CD8-positive, alpha-beta memory T cell (primary cell): ENCODE data around the gene TBC1D3B. TPM values are rescaled to one million over a fixed set of nuclear protein-coding genes. Genes with fewer than 3 reads are reported as not detected.
"Not testable (repeated sequence)": the region's sequence is repeated elsewhere in the genome, so short reads cannot be mapped to it uniquely, and the experiment has no call there.

Experiments used
- CTCF ChIA-PET: fragments of 350-600 bp; sonication (Branson Sonifier 250); formaldehyde crosslinking; loops from one replicate; lab custom pipeline; 2021; ENCODE audit warnings: antibody characterized with exemption; lab: Charles Lee
- POLR2A ChIA-PET: fragments of 350-600 bp; sonication (Branson Sonifier 250); formaldehyde crosslinking; loops from one replicate; lab custom pipeline; 2021; ENCODE audit warnings: antibody characterized with exemption; lab: Charles Lee
- DNase-seq, 5 donors: peaks; one replicate each; pipeline versions ENCODE4 v3.0.0 to v3.0.0-alpha.2; 2020 to 2022; ENCODE audit warnings: mixed read lengths in 1 of 5
- H3K27ac ChIP-seq: one replicate; pipeline ENCODE4 v1.7.0; 2013; ENCODE audit warnings: low read depth, mild to moderate bottlenecking, low read length, moderate library complexity
- H3K27me3 ChIP-seq: 2 replicates; pipeline ENCODE4 v1.7.0; 2013; ENCODE audit warnings: low read length, mild to moderate bottlenecking; ENCODE audit not compliant: insufficient read depth, poor library complexity, severe bottlenecking
- H3K36me3 ChIP-seq: 2 replicates; pipeline ENCODE4 v1.7.0; 2013; ENCODE audit warnings: mild to moderate bottlenecking, low read length, moderate library complexity; ENCODE audit not compliant: insufficient read depth
- H3K4me1 ChIP-seq: 2 replicates; pipeline ENCODE4 v1.7.0; 2013; ENCODE audit warnings: mild to moderate bottlenecking, low read length, moderate library complexity; ENCODE audit not compliant: insufficient read depth
- H3K4me3 ChIP-seq: 2 replicates; pipeline ENCODE4 v1.7.0; 2013; ENCODE audit warnings: mild to moderate bottlenecking, low read length
- H3K9me3 ChIP-seq: 2 replicates; pipeline ENCODE4 v1.7.0; 2013; ENCODE audit warnings: mild to moderate bottlenecking, low read length
- H3K27ac Mint-ChIP-seq, 8 donors: one replicate each; pipeline ENCODE4 v1.8.0; 2020 to 2021; ENCODE audit warnings: mixed read lengths in 8 of 8, mild to moderate bottlenecking in 6 of 8, inconsistent platforms in 3 of 8, moderate library complexity in 3 of 8
- H3K27me3 Mint-ChIP-seq, 2 donors: one replicate each; pipeline ENCODE4 v1.8.0; 2020 to 2021; ENCODE audit warnings: mixed read lengths in 2 of 2, mild to moderate bottlenecking in 1 of 2, moderate library complexity in 1 of 2
- H3K36me3 Mint-ChIP-seq, 3 donors: one replicate each; pipeline ENCODE4 v1.8.0; 2020 to 2021; ENCODE audit warnings: mixed read lengths in 3 of 3, inconsistent platforms in 1 of 3, mild to moderate bottlenecking in 1 of 3
- H3K4me1 Mint-ChIP-seq, 3 donors: one replicate each; pipeline ENCODE4 v1.8.0; 2020 to 2021; ENCODE audit warnings: mixed read lengths in 3 of 3, inconsistent platforms in 1 of 3, mild to moderate bottlenecking in 1 of 3
- H3K4me3 Mint-ChIP-seq, 7 donors: one replicate each; pipeline ENCODE4 v1.8.0; 2020 to 2021; ENCODE audit warnings: mixed read lengths in 7 of 7, mild to moderate bottlenecking in 6 of 7, moderate library complexity in 4 of 7, inconsistent platforms in 2 of 7
- H3K9me3 Mint-ChIP-seq, 5 donors: one replicate each; pipeline ENCODE4 v1.8.0; 2020 to 2022; ENCODE audit warnings: mixed read lengths in 5 of 5, mild to moderate bottlenecking in 3 of 5, moderate library complexity in 2 of 5, inconsistent platforms in 1 of 5
- polyA plus RNA-seq: library from polyadenylated mRNA; unstranded; fragments of 300-500 nt; fragmentation: Illumina TruSeq; gene quantifications from one replicate; pipeline ENCODE4 v1.2.3, GENCODE V29; 2021
- total RNA-seq, 2 experiments: library from RNA; stranded (reverse); gene quantifications; one replicate each; pipeline ENCODE4 v1.2.3, GENCODE V29; 2021

Gene TBC1D3B
- total and polyA plus RNA-seq, 3 experiments from 2014 or later = 0.49 to 4.4 (median 3.3) TPM

DNA sequence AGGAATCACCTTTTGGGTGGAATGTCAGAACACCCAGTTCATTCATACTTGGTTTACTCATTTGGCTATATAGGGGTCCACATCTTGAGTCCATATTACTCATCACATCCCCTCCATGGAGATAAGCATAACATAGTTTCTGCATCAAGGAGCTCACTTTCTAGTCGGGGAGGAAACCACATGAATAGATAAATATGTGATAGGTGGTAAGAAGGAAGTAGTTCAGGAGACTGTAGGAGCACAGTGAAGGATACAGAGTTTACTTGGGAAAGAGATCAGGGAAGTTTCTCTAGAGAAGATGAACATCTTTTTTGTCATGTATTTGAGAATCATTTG is 30.0 kb upstream of the TBC1D3B start:
- not testable (repeated sequence) for H3K27ac ChIP-seq, DNase-seq, H3K27me3 ChIP-seq, H3K4me3 ChIP-seq, H3K9me3 Mint-ChIP-seq, H3K36me3 Mint-ChIP-seq, H3K9me3 ChIP-seq, H3K27me3 Mint-ChIP-seq, H3K36me3 ChIP-seq
- Mint-ChIP-seq H3K4me1 (peaks cover 51 to 78% (median 68%) of the 10 kb centered on the region in 3 donors), H3K4me3 (peak overlapping the region in 4 of 7 donors; percentile 10 to 53 (median 41)), H3K27ac (peak overlapping the region in 6 of 8 donors; percentile 5 to 81 (median 57))
- CTCF ChIA-PET = interaction anchor here (1.0 kb wide), 1 partner anchor 20 kb away, joined by 3 read pairs; no protein-coding TSS in a partner anchor
- POLR2A ChIA-PET = interaction anchor here (1.0 kb wide), 1 partner anchor 15 kb away, joined by 3 read pairs; no protein-coding TSS in a partner anchor
- H3K4me1 ChIP-seq = peaks cover 42% of the 10 kb centered on the region

DNA sequence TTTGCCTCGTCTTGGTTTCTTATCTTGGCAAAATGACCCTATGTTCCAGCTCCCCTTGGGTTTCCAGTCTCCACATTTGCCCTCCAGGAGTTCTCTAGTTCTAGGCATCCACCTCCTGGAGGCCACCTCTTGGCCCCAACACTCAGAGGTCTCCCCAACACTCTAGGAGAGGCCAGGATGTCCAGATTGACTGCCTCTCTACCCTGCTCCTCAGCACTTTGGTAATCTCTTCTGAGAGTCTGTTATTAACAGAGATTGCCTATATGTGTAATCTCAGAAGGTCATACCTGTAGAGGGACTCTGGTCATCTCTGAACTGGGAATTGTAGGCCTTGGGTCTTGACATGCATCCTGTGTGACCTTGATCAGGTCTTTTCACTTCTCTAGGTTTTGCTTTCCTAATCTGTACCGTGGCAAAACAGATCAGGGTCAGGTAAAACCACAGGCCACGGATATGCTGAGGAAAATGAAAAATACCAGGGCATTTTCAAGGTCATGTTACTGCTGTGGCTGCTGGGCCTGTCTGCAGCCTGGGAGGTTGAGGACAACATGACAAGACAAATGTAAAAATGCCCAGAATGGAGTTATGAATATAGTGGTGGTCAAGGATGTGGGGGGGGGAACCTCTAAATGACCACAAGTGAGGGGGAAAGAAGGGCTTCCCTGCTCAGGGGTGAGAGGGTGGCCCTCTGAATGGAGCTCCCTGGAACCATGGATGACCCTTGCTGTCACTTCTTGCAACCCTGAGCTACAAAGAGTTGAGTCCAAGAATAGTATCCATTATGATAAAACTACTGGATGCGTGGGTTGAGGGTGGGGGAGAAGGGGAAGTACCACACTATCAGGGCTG is 29.4 kb upstream of the TBC1D3B start:
- Mint-ChIP-seq H3K27me3 (peaks cover 0 to 1% of the 10 kb centered on the region in 2 donors), H3K4me1 (peaks cover 51 to 79% (median 69%) of the 10 kb centered on the region in 3 donors), H3K9me3 (no peaks in the 10 kb centered on the region), H3K36me3 (no peaks in the 10 kb centered on the region), H3K4me3 (peak overlapping the region in 5 of 7 donors; percentile 10 to 53 (median 52)), H3K27ac (peak overlapping the region in 7 of 8 donors; percentile 37 to 84 (median 59))
- Histone ChIP-seq H3K27ac (no peak overlapping the region), H3K27me3 (no peaks in the 10 kb centered on the region), H3K4me3 (no peak overlapping the region), H3K9me3 (no peaks in the 10 kb centered on the region), H3K4me1 (peaks cover 42% of the 10 kb centered on the region), H3K36me3 (no peaks in the 10 kb centered on the region)
- CTCF ChIA-PET = interaction anchor here (1.0 kb wide), 1 partner anchor 20 kb away, joined by 3 read pairs; no protein-coding TSS in a partner anchor
- POLR2A ChIA-PET = interaction anchor here (1.0 to 1.2 kb wide), 2 partner anchors 13 to 15 kb away, joined by 3 read pairs; no protein-coding TSS in a partner anchor
- no peak for DNase-seq

- H3K9me3 Mint-ChIP-seq = no peaks in the 10 kb centered on the region
- peak overlapping the region in 3 of 7 donors; percentile 4 to 51 (median 10) for H3K4me3 Mint-ChIP-seq
- no peak overlapping the region for H3K4me3 ChIP-seq
- H3K36me3 Mint-ChIP-seq = no peaks in the 10 kb centered on the region
- H3K4me1 Mint-ChIP-seq = peaks cover 48 to 78% (median 69%) of the 10 kb centered on the region in 3 donors
- H3K27me3 Mint-ChIP-seq = peaks cover 0 to 3% of the 10 kb centered on the region in 2 donors
- DNase-seq = no peak
- no peak overlapping the region for H3K27ac ChIP-seq
- peaks cover 36% of the 10 kb centered on the region for H3K4me1 ChIP-seq
- H3K27ac Mint-ChIP-seq = peak overlapping the region in 6 of 8 donors; percentile 37 to 84 (median 72)
- no peaks in the 10 kb centered on the region for H3K36me3 ChIP-seq
- no peaks in the 10 kb centered on the region for H3K9me3 ChIP-seq
- POLR2A ChIA-PET = interaction anchor here (1.2 kb wide), 1 partner anchor 12 kb away, joined by 3 read pairs; no protein-coding TSS in a partner anchor
- H3K27me3 ChIP-seq = no peaks in the 10 kb centered on the region
- CTCF ChIA-PET = interaction anchor here (1.4 kb wide), 1 partner anchor 278 kb away, joined by 3 read pairs; no protein-coding TSS in a partner anchor
Observed at GRCh38 chr17:36204724-36205500, 28.5 kb upstream of the TBC1D3B start.

DNA sequence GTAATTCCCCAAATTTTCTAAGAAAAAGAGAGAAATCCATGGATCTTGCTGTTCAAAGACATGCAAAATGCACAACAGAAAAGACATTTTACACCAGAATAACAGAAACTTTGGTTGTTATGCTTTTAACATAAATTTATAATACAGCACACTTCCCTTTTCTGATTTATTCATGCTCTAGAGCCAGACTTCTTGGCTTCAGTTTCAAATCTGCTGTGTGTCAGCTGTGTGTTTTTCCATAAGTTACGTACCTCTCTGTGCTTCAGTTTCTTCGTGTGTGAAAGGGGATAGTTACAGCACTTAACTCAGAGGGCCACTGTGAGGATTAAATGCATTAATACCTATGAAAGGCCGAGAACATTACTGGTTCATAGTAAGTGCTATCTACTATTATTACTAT is 26.9 kb upstream of the TBC1D3B start:
- Histone ChIP-seq H3K27ac (no peak overlapping the region), H3K9me3 (no peaks in the 10 kb centered on the region), H3K27me3 (no peaks in the 10 kb centered on the region), H3K4me3 (no peak overlapping the region), H3K36me3 (no peaks in the 10 kb centered on the region), H3K4me1 (peaks cover 44% of the 10 kb centered on the region)
- H3K27me3 Mint-ChIP-seq = peaks cover 0 to 3% of the 10 kb centered on the region in 2 donors
- peak overlapping the region; percentile 81 to 96 (median 92) for H3K27ac Mint-ChIP-seq
- peak overlapping the region in 6 of 7 donors; percentile 58 to 73 (median 62) for H3K4me3 Mint-ChIP-seq
- ChIA-PET CTCF (interaction anchor here (2.3 kb wide), 1 partner anchor 11 kb away, joined by 11 read pairs; no protein-coding TSS in a partner anchor), POLR2A (interaction anchor here (1.4 kb wide), 1 partner anchor 11 kb away, joined by 10 read pairs; no protein-coding TSS in a partner anchor)
- H3K4me1 Mint-ChIP-seq = peaks cover 60 to 87% (median 80%) of the 10 kb centered on the region in 3 donors
- no peaks in the 10 kb centered on the region for H3K36me3 Mint-ChIP-seq
- no peaks in the 10 kb centered on the region for H3K9me3 Mint-ChIP-seq
- no peak for DNase-seq

DNA sequence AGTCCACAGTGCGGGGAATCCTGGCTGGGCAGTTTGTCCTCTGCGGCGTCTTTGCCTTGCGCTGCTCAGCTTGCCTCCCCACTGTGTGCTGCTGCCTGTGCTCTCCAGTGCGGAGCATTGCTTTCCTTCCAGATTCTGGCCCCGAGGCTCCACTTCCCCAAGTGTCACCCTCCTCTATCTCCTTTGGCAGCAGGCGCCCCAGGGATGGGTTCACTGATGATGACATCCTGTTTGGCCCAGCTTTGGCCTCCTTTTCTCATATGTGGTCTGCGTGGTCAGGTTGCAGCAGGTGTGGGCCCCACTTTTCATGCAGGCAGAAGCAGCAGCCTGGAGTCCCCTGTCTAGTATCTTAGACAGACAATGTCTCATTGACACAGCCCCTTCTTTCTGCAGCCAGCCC is 25.1 kb upstream of the TBC1D3B start:
- H3K4me3 ChIP-seq, H3K27me3 ChIP-seq, H3K9me3 ChIP-seq, H3K36me3 Mint-ChIP-seq, H3K27me3 Mint-ChIP-seq, H3K9me3 Mint-ChIP-seq, H3K36me3 ChIP-seq, H3K27ac ChIP-seq: not testable (repeated sequence)
- ChIA-PET CTCF (interaction anchor here (1.1 to 2.3 kb wide), 3 partner anchors 9 to 17 kb away, joined by 3 to 11 read pairs (median 3); no protein-coding TSS in a partner anchor), POLR2A (interaction anchor here (0.6 to 2.0 kb wide), 2 partner anchors 13 to 17 kb away, joined by 6 to 13 read pairs; no protein-coding TSS in a partner anchor)
- H3K4me1 ChIP-seq = peaks cover 44% of the 10 kb centered on the region
- H3K27ac Mint-ChIP-seq = peak overlapping the region; percentile 81 to 96 (median 92)
- DNase-seq = peak in 1 of 5 donors; percentile 59
- peaks cover 64 to 94% (median 87%) of the 10 kb centered on the region in 3 donors for H3K4me1 Mint-ChIP-seq
- H3K4me3 Mint-ChIP-seq = peak overlapping the region; percentile 11 to 65 (median 59)

DNA sequence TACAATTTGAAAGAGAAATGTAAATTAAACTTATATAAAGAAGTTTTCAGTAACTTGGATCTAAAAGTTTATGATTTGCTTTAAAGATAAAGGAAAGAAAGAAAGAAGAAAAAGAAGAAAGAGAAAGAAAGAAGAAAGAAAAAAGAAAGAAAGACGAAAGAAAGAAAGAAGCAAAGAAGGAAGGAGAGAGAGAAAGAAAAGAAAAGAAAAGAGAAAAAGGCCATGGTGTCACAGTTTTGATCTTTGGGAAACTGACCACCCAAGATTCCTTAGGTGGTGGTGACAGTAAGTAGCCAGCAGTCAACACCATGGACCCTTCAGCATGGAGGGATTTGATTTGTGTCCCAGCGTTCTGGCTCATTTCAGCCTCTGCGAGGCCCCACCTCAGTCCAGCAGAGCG is 24.7 kb upstream of the TBC1D3B start:
- Mint-ChIP-seq H3K4me3 (peak overlapping the region in 5 of 7 donors; percentile 0 to 65 (median 59)), H3K4me1 (peaks cover 64 to 94% (median 87%) of the 10 kb centered on the region in 3 donors), H3K27ac (peak overlapping the region in 7 of 8 donors; percentile 78 to 96 (median 87))
- H3K4me1 ChIP-seq = peaks cover 44% of the 10 kb centered on the region
- H3K27me3 ChIP-seq, H3K9me3 ChIP-seq, H3K4me3 ChIP-seq, H3K9me3 Mint-ChIP-seq, H3K27me3 Mint-ChIP-seq, DNase-seq, H3K27ac ChIP-seq, H3K36me3 Mint-ChIP-seq, H3K36me3 ChIP-seq: not testable (repeated sequence)
- ChIA-PET CTCF (interaction anchor here (1.1 kb wide), 1 partner anchor 17 kb away, joined by 3 read pairs; no protein-coding TSS in a partner anchor), POLR2A (interaction anchor here (0.6 to 2.0 kb wide), 2 partner anchors 13 to 17 kb away, joined by 6 to 13 read pairs; no protein-coding TSS in a partner anchor)

GRCh38 chr17:36198831-36199465 is 22.5 kb upstream of the TBC1D3B start:
- Mint-ChIP-seq H3K27ac (peak overlapping the region; percentile 81 to 93 (median 89)), H3K36me3 (peaks cover 0 to 7% (median 0%) of the 10 kb centered on the region in 3 donors), H3K27me3 (peaks cover 0 to 3% of the 10 kb centered on the region in 2 donors), H3K4me1 (peaks cover 69 to 98% (median 96%) of the 10 kb centered on the region in 3 donors), H3K4me3 (peak overlapping the region; percentile 35 to 67 (median 61)), H3K9me3 (no peaks in the 10 kb centered on the region)
- no peak overlapping the region for H3K4me3 ChIP-seq
- H3K36me3 ChIP-seq = no peaks in the 10 kb centered on the region
- H3K4me1 ChIP-seq = peaks cover 39% of the 10 kb centered on the region
- POLR2A ChIA-PET = interaction anchor here (1.0 to 1.3 kb wide), 3 partner anchors 10 to 16 kb away, joined by 3 to 4 read pairs (median 3); no protein-coding TSS in a partner anchor
- H3K27ac ChIP-seq = peak overlapping the region; percentile 47
- CTCF ChIA-PET = no interaction called here
- no peaks in the 10 kb centered on the region for H3K9me3 ChIP-seq
- DNase-seq = peak in 1 of 5 donors; percentile 69
- no peaks in the 10 kb centered on the region for H3K27me3 ChIP-seq
